ENCODE results near the gene GP9. TPM values are rescaled to one million over a fixed set of nuclear protein-coding genes. Genes with fewer than 3 reads are reported as not detected.
"Not testable (repeated sequence)": the region's sequence is repeated elsewhere in the genome, so short reads cannot be mapped to it uniquely, and the experiment has no call there.

Gene GP9
- total RNA-seq, 1 donor from 2014 or later, result not detected

DNA sequence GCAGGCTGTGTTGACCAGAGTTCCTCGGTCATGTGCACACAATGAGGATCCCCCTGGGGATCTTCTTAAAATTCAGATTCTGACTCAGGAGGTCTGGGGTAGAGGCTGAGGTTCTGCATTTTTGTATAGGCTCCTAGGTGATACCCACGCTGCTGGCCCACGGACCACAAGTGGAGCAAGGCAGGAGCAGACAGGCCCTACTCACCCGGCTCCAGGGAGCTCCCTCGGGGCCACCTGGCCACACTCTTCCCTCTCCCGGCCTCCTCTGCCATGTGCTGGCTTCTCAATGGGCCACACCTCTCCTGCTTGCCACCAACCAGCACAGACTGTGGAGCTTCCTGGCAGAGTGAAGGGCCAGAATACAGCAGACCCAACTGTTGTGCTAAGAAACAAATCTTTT, 23.9 kb downstream of the GP9 start:
- no peaks in the 10 kb centered on the region for H3K27me3 Mint-ChIP-seq
- no peak overlapping the region for H3K27ac Mint-ChIP-seq
- TF ChIP-seq, protein P1, sequence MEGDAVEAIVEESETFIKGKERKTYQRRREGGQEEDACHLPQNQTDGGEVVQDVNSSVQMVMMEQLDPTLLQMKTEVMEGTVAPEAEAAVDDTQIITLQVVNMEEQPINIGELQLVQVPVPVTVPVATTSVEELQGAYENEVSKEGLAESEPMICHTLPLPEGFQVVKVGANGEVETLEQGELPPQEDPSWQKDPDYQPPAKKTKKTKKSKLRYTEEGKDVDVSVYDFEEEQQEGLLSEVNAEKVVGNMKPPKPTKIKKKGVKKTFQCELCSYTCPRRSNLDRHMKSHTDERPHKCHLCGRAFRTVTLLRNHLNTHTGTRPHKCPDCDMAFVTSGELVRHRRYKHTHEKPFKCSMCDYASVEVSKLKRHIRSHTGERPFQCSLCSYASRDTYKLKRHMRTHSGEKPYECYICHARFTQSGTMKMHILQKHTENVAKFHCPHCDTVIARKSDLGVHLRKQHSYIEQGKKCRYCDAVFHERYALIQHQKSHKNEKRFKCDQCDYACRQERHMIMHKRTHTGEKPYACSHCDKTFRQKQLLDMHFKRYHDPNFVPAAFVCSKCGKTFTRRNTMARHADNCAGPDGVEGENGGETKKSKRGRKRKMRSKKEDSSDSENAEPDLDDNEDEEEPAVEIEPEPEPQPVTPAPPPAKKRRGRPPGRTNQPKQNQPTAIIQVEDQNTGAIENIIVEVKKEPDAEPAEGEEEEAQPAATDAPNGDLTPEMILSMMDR (IDR thresholded peaks at IDR 0.05; ENCODE audit: unreplicated experiment), result no peak
- H3K36me3 Mint-ChIP-seq (ENCODE audit: insufficient read depth), result no peaks in the 10 kb centered on the region
- DNase-seq (ENCODE audit: low spot score, unreplicated experiment), result no peak
- H3K4me1 Mint-ChIP-seq (ENCODE audit: low read depth), result peaks cover 2% of the 10 kb centered on the region
- H3K9me3 Mint-ChIP-seq (ENCODE audit: low read depth), result no peaks in the 10 kb centered on the region
- H3K4me3 Mint-ChIP-seq (ENCODE audit: low read depth), result no peak overlapping the region

DNA sequence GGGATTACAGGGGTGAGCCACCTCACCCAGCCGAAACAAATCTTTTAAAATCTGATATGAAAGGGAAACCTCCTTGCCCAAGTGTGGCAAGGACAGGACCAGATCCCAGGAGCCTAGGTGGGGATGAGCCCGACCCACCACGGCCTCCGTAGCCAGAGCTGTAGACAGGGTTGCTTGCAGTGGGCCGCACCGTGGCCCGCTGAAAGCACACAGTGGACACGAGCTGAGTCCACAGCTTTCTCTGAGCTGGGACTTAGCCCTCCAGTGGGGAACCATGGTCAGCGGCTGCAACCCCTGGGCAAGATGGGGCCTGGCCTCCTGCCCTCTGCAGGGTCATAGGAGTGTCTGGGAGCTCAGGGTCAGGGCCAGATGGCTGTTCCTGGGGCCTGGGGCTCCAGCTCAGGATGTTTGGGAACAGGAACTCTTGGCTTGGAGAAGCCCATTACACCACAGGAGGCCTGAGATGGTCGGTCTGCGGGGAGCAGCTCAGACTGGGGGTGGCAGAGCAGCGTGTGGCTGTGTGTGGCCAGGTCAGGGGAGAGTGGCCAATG, 24.7 kb downstream of the GP9 start:
- peak overlapping the region; percentile 10 for H3K27ac Mint-ChIP-seq
- no peak overlapping the region for H3K4me3 Mint-ChIP-seq (ENCODE audit: low read depth)
- H3K4me1 Mint-ChIP-seq (ENCODE audit: low read depth), result peaks cover 2% of the 10 kb centered on the region
- H3K9me3 Mint-ChIP-seq (ENCODE audit: low read depth), result no peaks in the 10 kb centered on the region
- H3K36me3 Mint-ChIP-seq (ENCODE audit: insufficient read depth), result no peaks in the 10 kb centered on the region
- H3K27me3 Mint-ChIP-seq, result no peaks in the 10 kb centered on the region
- TF ChIP-seq, protein P1 (IDR thresholded peaks at IDR 0.05; ENCODE audit: unreplicated experiment), result no peak
- no peak for DNase-seq (ENCODE audit: low spot score, unreplicated experiment)

DNA sequence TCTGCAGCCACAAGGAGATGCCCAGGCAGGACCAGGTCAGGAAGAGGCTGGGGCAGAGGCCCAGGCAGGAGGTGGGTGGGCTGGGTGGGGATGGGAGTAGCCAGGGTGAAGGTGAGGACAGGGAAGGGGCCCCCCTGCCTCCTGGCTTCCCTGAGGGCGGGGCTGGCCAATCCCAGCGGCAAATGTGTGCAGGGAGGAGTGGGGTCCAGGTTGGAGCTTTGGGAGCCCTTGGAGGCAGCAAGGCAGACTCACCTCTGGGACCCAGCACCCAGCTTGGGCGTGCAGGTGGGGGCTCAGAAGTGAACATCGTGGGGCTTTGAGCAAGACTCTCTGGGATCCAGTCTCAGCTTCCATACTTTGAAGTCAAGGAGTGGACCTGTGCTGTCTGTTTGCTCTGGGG, 25.2 kb downstream of the GP9 start:
- Mint-ChIP-seq H3K4me3 (ENCODE audit: low read depth) (no peak overlapping the region), H3K4me1 (ENCODE audit: low read depth) (peaks cover 2% of the 10 kb centered on the region), H3K27ac (no peak overlapping the region), H3K27me3 (no peaks in the 10 kb centered on the region), H3K9me3 (ENCODE audit: low read depth) (no peaks in the 10 kb centered on the region), H3K36me3 (ENCODE audit: insufficient read depth) (no peaks in the 10 kb centered on the region)
- no peak for DNase-seq (ENCODE audit: low spot score, unreplicated experiment)
- TF ChIP-seq, protein P1 (IDR thresholded peaks at IDR 0.05; ENCODE audit: unreplicated experiment), result no peak

DNA sequence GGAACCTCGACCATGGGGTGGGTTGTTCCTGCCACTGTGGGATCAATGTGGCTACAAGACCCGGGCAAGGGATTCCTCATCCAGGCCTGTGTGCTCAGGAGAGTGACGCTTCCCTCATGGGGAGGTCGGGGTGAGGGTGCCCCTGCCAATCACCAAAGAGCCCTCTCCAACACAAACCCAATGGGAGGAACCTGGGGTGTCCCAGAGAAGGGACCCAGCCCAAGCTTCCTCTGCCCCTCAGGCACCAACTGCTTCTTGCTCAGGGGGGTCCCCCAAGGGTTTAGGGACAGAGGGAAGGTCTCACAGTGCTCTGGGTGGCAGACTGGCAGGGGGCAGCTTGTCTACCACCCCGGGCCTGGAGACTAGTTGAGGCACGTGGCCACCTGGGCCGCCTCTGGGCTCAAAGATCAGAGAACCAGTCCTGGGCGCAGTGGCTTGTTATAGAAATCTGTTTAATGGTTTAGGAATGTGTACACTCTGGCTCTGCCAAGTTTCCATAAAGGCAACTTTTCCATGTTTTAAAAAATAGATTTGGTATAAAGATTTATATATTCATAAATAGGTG, 26.6 kb downstream of the GP9 start:
- Mint-ChIP-seq H3K36me3 (ENCODE audit: insufficient read depth) (peaks cover 2% of the 10 kb centered on the region), H3K4me1 (ENCODE audit: low read depth) (peaks cover 2% of the 10 kb centered on the region), H3K27me3 (no peaks in the 10 kb centered on the region), H3K27ac (no peak overlapping the region), H3K9me3 (ENCODE audit: low read depth) (no peaks in the 10 kb centered on the region), H3K4me3 (ENCODE audit: low read depth) (no peak overlapping the region)
- no peak for DNase-seq (ENCODE audit: low spot score, unreplicated experiment)
- TF ChIP-seq, protein P1 (IDR thresholded peaks at IDR 0.05; ENCODE audit: unreplicated experiment), result no peak

DNA sequence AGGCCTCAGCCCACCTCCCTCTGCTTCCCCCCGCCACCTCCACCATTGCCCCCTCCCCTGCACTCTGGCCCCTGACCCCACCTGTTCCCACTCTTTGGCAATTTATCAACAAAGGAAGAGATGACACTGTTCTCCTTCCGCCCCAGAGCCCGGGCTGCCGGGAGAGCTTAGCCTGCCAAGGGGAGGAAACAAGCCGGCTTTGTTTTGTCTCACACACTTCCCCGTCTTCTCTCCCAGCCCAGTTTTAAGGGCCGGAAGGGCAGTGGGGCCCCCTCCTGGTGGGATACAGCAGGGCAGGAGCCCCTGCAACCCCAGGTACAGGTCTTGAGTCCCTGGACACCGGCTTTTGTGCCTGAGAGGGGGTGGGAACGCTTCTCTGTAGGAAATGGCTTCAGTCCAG, 27.3 kb downstream of the GP9 start:
- H3K27ac Mint-ChIP-seq; H3K36me3 Mint-ChIP-seq (ENCODE audit: insufficient read depth); H3K27me3 Mint-ChIP-seq; H3K4me3 Mint-ChIP-seq (ENCODE audit: low read depth); H3K4me1 Mint-ChIP-seq (ENCODE audit: low read depth); H3K9me3 Mint-ChIP-seq (ENCODE audit: low read depth): not testable (repeated sequence)
- peak; percentile 36 for DNase-seq (ENCODE audit: low spot score, unreplicated experiment)

DNA sequence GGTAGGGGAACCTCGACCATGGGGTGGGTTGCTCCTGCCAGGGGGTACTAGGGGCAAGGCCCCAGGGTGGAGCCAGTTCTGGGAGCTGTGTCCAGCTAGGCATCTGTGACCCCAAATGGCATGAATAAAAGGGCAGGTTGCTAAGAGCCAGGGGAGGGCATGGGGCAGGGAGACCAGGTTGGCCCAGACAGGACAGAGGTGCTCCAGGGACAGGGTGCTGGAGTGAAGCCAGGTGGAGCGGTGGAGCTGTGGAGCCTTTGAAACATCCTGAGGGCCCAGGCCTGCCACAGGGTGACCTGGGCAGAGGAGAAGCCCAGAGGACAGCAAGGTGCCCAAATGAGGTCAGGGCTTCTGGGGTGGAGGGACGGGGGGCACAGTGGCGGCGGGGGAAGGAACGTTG, 27.7 kb downstream of the GP9 start:
- not testable (repeated sequence) for H3K27me3 Mint-ChIP-seq; DNase-seq (ENCODE audit: low spot score, unreplicated experiment)

More for the DNA sequence above, 27.7 kb downstream of the GP9 start:
- H3K27ac Mint-ChIP-seq; H3K36me3 Mint-ChIP-seq (ENCODE audit: insufficient read depth); H3K4me1 Mint-ChIP-seq (ENCODE audit: low read depth); H3K4me3 Mint-ChIP-seq (ENCODE audit: low read depth); H3K9me3 Mint-ChIP-seq (ENCODE audit: low read depth): not testable (repeated sequence)

Data from progenitor cell of endocrine pancreas (in vitro differentiated cells).